Trophoblast cell (in vitro differentiated cells and primary cell): ENCODE results near the gene SEZ6L. TPM values are rescaled to one million over a fixed set of nuclear protein-coding genes. Genes with fewer than 3 reads are reported as not detected.

ENCODE experiments used
- DNase-seq, 2 donors: peaks; one replicate each; pipeline ENCODE4 v3.0.0-alpha.2; 2016
- H2AFZ ChIP-seq: 2 replicates; pipeline ENCODE4 v1.6.1; 2013; ENCODE audit warnings: low read length, moderate library complexity, mild to moderate bottlenecking; ENCODE audit not compliant: insufficient read depth, poor library complexity
- H2AK5ac ChIP-seq: 2 replicates; pipeline ENCODE4 v1.6.1; 2013; ENCODE audit warnings: mild to moderate bottlenecking, low read length
- H2BK120ac ChIP-seq: 2 replicates; pipeline ENCODE4 v1.6.1; 2013; ENCODE audit warnings: low read length, mild to moderate bottlenecking, moderate library complexity; ENCODE audit not compliant: insufficient read depth, poor library complexity
- H2BK12ac ChIP-seq: 2 replicates; pipeline ENCODE4 v1.6.1; 2013; ENCODE audit warnings: mild to moderate bottlenecking, low read length, moderate library complexity
- H2BK5ac ChIP-seq: 2 replicates; pipeline ENCODE4 v1.6.1; 2013; ENCODE audit warnings: low read length, low read depth, moderate library complexity, mild to moderate bottlenecking; ENCODE audit not compliant: poor library complexity
- H3K14ac ChIP-seq: 2 replicates; pipeline ENCODE4 v1.6.1; 2013; ENCODE audit warnings: mild to moderate bottlenecking, low read length
- H3K18ac ChIP-seq: 2 replicates; pipeline ENCODE4 v1.6.1; 2013; ENCODE audit warnings: mild to moderate bottlenecking, low read length
- H3K23ac ChIP-seq: 2 replicates; pipeline ENCODE4 v1.6.1; 2013; ENCODE audit warnings: low read length
- H3K27ac ChIP-seq: 2 replicates; pipeline ENCODE4 v1.5.1; 2013; ENCODE audit warnings: low read depth, mild to moderate bottlenecking, inconsistent platforms, low read length, moderate library complexity
- H3K27me3 ChIP-seq: 2 replicates; pipeline ENCODE4 v1.6.1; 2013; ENCODE audit warnings: inconsistent platforms, mild to moderate bottlenecking, low read length, moderate library complexity; ENCODE audit not compliant: insufficient read depth
- H3K36me3 ChIP-seq, 2 experiments: 1 replicate in 1 of 2; 2 replicates in 1 of 2; pipeline ENCODE4 v1.6.1; 2013; ENCODE audit warnings: low read length in 2 of 2, mild to moderate bottlenecking in 2 of 2, moderate library complexity in 1 of 2; ENCODE audit not compliant: insufficient read depth in 2 of 2, control insufficient read depth in 1 of 2
- H3K4ac ChIP-seq: 2 replicates; pipeline ENCODE4 v1.6.1; 2013; ENCODE audit warnings: low read depth, mild to moderate bottlenecking, low read length, moderate library complexity
- H3K4me1 ChIP-seq, 2 experiments: 1 replicate in 1 of 2; 2 replicates in 1 of 2; pipeline ENCODE4 v1.6.1; 2013; ENCODE audit warnings: low read length in 2 of 2, mild to moderate bottlenecking in 2 of 2, moderate library complexity in 1 of 2; ENCODE audit not compliant: insufficient read depth in 2 of 2, control insufficient read depth in 1 of 2
- H3K4me2 ChIP-seq: 2 replicates; pipeline ENCODE4 v1.6.1; 2013; ENCODE audit warnings: inconsistent platforms, mild to moderate bottlenecking, low read length, moderate library complexity
- H3K4me3 ChIP-seq: 2 replicates; pipeline ENCODE4 v1.5.1; 2013; ENCODE audit warnings: mild to moderate bottlenecking, low read depth, low read length, inconsistent platforms
- H3K79me1 ChIP-seq: one replicate; pipeline ENCODE4 v1.6.1; 2013; ENCODE audit warnings: low read length
- H3K79me2 ChIP-seq: 2 replicates; pipeline ENCODE4 v1.6.1; 2013; ENCODE audit warnings: low read length, mild to moderate bottlenecking; ENCODE audit not compliant: control insufficient read depth, insufficient read depth, poor library complexity
- H3K9ac ChIP-seq: 2 replicates; pipeline ENCODE4 v1.6.1; 2013; ENCODE audit warnings: mild to moderate bottlenecking, low read length
- H3K9me3 ChIP-seq: 2 replicates; pipeline ENCODE4 v1.6.1; 2013; ENCODE audit warnings: low read depth, mild to moderate bottlenecking, control low read depth, inconsistent platforms, low read length; ENCODE audit not compliant: insufficient read depth
- H4K12ac ChIP-seq: 2 replicates; pipeline ENCODE4 v1.6.1; 2013; ENCODE audit warnings: low read depth, mild to moderate bottlenecking, low read length, moderate library complexity
- H4K8ac ChIP-seq: 2 replicates; pipeline ENCODE4 v1.6.1; 2013; ENCODE audit warnings: low read depth, mild to moderate bottlenecking, low read length, moderate library complexity
- H4K91ac ChIP-seq: one replicate; pipeline ENCODE4 v1.6.1; 2013; ENCODE audit warnings: low read depth, mild to moderate bottlenecking, low read length, moderate library complexity
- WGBS: extraction: QIAGEN DNeasy Blood & Tissue Kit; methylation state at CpG from one replicate; pipeline ENCODE4 v1.1.7; 2013; ENCODE audit warnings: missing lambda C conversion rate; ENCODE audit not compliant: insufficient read length, insufficient coverage; ENCODE audit errors: extremely low coverage; 5-methylcytosine and 5-hydroxymethylcytosine counted together
- polyA plus RNA-seq: library from polyadenylated mRNA; stranded (reverse); fragments of 200-250 nt; gene quantifications from 2 replicates; pipeline ENCODE4 v1.2.3, GENCODE V29; 2013

Gene SEZ6L
- polyA plus RNA-seq = 0.07 and 0.08 TPM in 2 replicates

GRCh38 chr22:26169315-26170111 lies at the start of gene SEZ6L:
TSS of gene SEZ6L (plus strand) at chr22:26169462. CDS start at chr22:26169670, 208 bp downstream.
- H2AK5ac ChIP-seq = no peak within 1 kb of the TSS
- H3K27ac ChIP-seq = no peak within 1 kb of the TSS
- no peak within 1 kb of the TSS for H3K9ac ChIP-seq
- no peak for DNase-seq
- no peak within 1 kb of the TSS for H3K4ac ChIP-seq
- H3K4me3 ChIP-seq = peak within 1 kb of the TSS; percentile 46
- H3K4me1 ChIP-seq = peaks cover 6% of the 10 kb centered on the region in 2 experiments
- no peak within 1 kb of the TSS for H3K18ac ChIP-seq
- peak within 1 kb of the TSS; percentile 62 for H3K4me2 ChIP-seq
- no peak within 1 kb of the TSS for H3K23ac ChIP-seq
- H2BK12ac ChIP-seq = no peak within 1 kb of the TSS
- H2BK120ac ChIP-seq = no peak within 1 kb of the TSS
- H3K27me3 ChIP-seq = peaks cover 31% of the 10 kb centered on the region
- no peaks in the 10 kb centered on the region for H3K79me2 ChIP-seq
- no peak within 1 kb of the TSS for H4K12ac ChIP-seq
- H3K9me3 ChIP-seq = peaks cover 4% of the 10 kb centered on the region
- no peaks in the 10 kb centered on the region for H3K36me3 ChIP-seq
- H3K79me1 ChIP-seq = no peaks in the 10 kb centered on the region
- H2AFZ ChIP-seq = no peak within 1 kb of the TSS
- H3K14ac ChIP-seq = no peak within 1 kb of the TSS
- H2BK5ac ChIP-seq = no peak within 1 kb of the TSS
- no CpG with 5 or more reads among the region's 92 CpGs for WGBS
- H4K8ac ChIP-seq = no peak within 1 kb of the TSS
- no peak within 1 kb of the TSS for H4K91ac ChIP-seq

GRCh38 chr22:26122920-26123468 lies 46.3 kb upstream of the SEZ6L start:
- H3K79me2 ChIP-seq = no peaks in the 10 kb centered on the region
- H3K4me3 ChIP-seq = no peak overlapping the region
- no peak for DNase-seq
- no peak overlapping the region for H2AFZ ChIP-seq
- no peak overlapping the region for H3K9ac ChIP-seq
- no peak overlapping the region for H3K18ac ChIP-seq
- no peak overlapping the region for H4K12ac ChIP-seq
- no CpG with 5 or more reads among the region's 4 CpGs for WGBS
- H2BK5ac ChIP-seq = no peak overlapping the region
- H2BK12ac ChIP-seq = no peak overlapping the region
- no peaks in the 10 kb centered on the region for H3K36me3 ChIP-seq
- no peak overlapping the region for H3K27ac ChIP-seq
- no peak overlapping the region for H3K23ac ChIP-seq
- H3K9me3 ChIP-seq = no peaks in the 10 kb centered on the region
- H3K4ac ChIP-seq = no peak overlapping the region
- H3K14ac ChIP-seq = no peak overlapping the region
- H2BK120ac ChIP-seq = no peak overlapping the region
- no peaks in the 10 kb centered on the region for H3K4me1 ChIP-seq
- no peak overlapping the region for H3K4me2 ChIP-seq
- H3K27me3 ChIP-seq = no peaks in the 10 kb centered on the region
- H3K79me1 ChIP-seq = no peaks in the 10 kb centered on the region
- H2AK5ac ChIP-seq = no peak overlapping the region
- no peak overlapping the region for H4K91ac ChIP-seq
- no peak overlapping the region for H4K8ac ChIP-seq

GRCh38 chr22:26124991-26125725 lies 44.1 kb upstream of the SEZ6L start:
- no peak overlapping the region for H2BK120ac ChIP-seq
- no peak overlapping the region for H3K4ac ChIP-seq
- no peaks in the 10 kb centered on the region for H3K9me3 ChIP-seq
- no peaks in the 10 kb centered on the region for H3K79me2 ChIP-seq
- H2BK12ac ChIP-seq = no peak overlapping the region
- no peak overlapping the region for H3K4me2 ChIP-seq
- H3K27me3 ChIP-seq = no peaks in the 10 kb centered on the region
- H2AK5ac ChIP-seq = no peak overlapping the region
- no peak overlapping the region for H3K27ac ChIP-seq
- H4K8ac ChIP-seq = no peak overlapping the region
- no peak overlapping the region for H4K91ac ChIP-seq
- no peak overlapping the region for H3K23ac ChIP-seq
- H2BK5ac ChIP-seq = no peak overlapping the region
- no peak overlapping the region for H3K4me3 ChIP-seq
- no peak overlapping the region for H3K9ac ChIP-seq
- no peaks in the 10 kb centered on the region for H3K4me1 ChIP-seq
- no CpG with 5 or more reads among the region's 10 CpGs for WGBS
- H3K14ac ChIP-seq = no peak overlapping the region
- no peak overlapping the region for H3K18ac ChIP-seq
- no peak overlapping the region for H2AFZ ChIP-seq
- no peak for DNase-seq
- no peaks in the 10 kb centered on the region for H3K36me3 ChIP-seq
- no peak overlapping the region for H4K12ac ChIP-seq
- no peaks in the 10 kb centered on the region for H3K79me1 ChIP-seq

GRCh38 chr22:26127126-26127525 lies 42.1 kb upstream of the SEZ6L start:
- Histone ChIP-seq H3K79me2 (no peaks in the 10 kb centered on the region), H3K23ac (no peak overlapping the region), H3K18ac (no peak overlapping the region), H3K4ac (no peak overlapping the region), H3K27me3 (no peaks in the 10 kb centered on the region), H4K12ac (no peak overlapping the region), H3K9me3 (no peaks in the 10 kb centered on the region), H2AK5ac (no peak overlapping the region), H2BK120ac (no peak overlapping the region), H3K4me3 (no peak overlapping the region), H4K91ac (no peak overlapping the region), H3K14ac (no peak overlapping the region), H3K79me1 (no peaks in the 10 kb centered on the region), H4K8ac (no peak overlapping the region), H3K4me2 (no peak overlapping the region), H3K27ac (no peak overlapping the region), H2BK5ac (no peak overlapping the region), H2BK12ac (no peak overlapping the region), H3K9ac (no peak overlapping the region), H2AFZ (no peak overlapping the region), H3K36me3 (no peaks in the 10 kb centered on the region), H3K4me1 (no peaks in the 10 kb centered on the region)
- DNase-seq = no peak
- WGBS = no CpG with 5 or more reads among the region's 5 CpGs
